Prostate gland (tissue), 2 donors: ENCODE results near the gene KLK4.

Source experiments
- POLR2A ChIP-seq: fragments of 450-650 bp; IDR thresholded peaks from one replicate; pipeline ENCODE4 v1.6.1; 2016; ENCODE audit warnings: antibody characterized with exemption, mild to moderate bottlenecking
- TF ChIP-seq, protein P1 (sequence below), 4 experiments: fragments of 200-600 bp in 2 of 4; fragments of 450-650 bp in 2 of 4; sonication (generic) in 2 of 4; IDR thresholded peaks; 1 replicate in 3 of 4; 2 replicates in 1 of 4; pipeline ENCODE4 v1.5.1; 2016 to 2019; ENCODE audit warnings: antibody characterized with exemption in 4 of 4, mild to moderate bottlenecking in 2 of 4, moderate library complexity in 2 of 4

DNA sequence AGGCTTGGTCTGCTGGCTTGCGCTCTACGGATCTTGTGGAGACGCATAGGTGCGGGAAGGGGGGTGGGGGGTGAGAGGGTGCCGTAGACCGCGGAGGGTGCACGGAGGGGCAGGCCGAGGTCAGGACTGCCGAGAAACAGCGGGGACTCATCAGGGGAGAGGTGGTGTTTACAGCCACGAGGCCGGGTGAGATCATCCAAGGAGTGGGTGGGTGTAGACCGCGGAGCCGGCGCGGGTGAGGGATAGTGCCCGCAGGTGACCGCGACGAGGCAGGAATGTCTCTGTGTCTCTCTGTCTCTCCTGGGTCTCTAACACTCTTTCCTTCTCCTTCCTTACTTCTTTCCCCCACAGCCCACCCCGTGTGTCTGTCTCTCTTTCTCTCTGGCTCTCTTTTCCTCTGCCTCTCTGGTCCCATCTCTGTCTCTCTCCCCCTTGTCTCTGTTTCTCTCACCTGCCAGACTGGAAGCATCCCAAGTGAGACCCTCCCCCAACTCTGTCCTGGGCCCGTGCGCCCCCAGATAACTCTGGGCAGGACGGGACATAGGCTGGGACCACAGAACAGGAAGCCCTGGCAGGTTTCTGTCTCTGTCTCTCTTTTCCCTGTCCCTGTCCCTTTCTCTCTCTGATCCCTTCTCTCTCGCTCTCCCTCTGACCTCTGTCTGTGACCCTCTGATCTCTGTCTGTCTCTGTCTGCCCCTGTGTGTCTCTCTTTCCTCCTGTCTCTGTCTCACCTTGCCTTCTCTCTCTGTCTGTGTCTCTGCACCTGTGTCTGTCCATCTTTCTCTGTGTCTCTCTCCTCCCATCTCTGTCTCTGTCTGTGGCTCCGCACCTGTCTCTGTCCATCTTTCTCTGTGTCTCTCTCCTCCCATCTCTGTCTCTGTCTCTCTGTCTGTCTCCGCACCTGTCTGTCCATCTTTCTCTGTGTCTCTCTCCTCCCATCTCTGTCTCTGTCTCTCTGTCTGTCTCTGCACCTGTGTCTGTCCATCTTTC, 1.8 kb upstream of the KLK4 start:
- no peak for TF ChIP-seq POLR2A
- TF ChIP-seq, protein P1, sequence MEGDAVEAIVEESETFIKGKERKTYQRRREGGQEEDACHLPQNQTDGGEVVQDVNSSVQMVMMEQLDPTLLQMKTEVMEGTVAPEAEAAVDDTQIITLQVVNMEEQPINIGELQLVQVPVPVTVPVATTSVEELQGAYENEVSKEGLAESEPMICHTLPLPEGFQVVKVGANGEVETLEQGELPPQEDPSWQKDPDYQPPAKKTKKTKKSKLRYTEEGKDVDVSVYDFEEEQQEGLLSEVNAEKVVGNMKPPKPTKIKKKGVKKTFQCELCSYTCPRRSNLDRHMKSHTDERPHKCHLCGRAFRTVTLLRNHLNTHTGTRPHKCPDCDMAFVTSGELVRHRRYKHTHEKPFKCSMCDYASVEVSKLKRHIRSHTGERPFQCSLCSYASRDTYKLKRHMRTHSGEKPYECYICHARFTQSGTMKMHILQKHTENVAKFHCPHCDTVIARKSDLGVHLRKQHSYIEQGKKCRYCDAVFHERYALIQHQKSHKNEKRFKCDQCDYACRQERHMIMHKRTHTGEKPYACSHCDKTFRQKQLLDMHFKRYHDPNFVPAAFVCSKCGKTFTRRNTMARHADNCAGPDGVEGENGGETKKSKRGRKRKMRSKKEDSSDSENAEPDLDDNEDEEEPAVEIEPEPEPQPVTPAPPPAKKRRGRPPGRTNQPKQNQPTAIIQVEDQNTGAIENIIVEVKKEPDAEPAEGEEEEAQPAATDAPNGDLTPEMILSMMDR (IDR thresholded peaks at IDR 0.05) = no peak
